GM18868 (cell line): ENCODE measurements around the gene LCN6.
A peak's percentile ranks its signal among the peaks of the same experiment; 100 is the strongest.
"Not testable (repeated sequence)": the region's sequence is repeated elsewhere in the genome, so short reads cannot be mapped to it uniquely, and the experiment has no call there.

Source experiments
- ATAC-seq: cut with Tn5 transposase; IDR thresholded peaks from one replicate; pipeline ENCODE4 v1.9.1; 2021; ENCODE audit warnings: mild to moderate bottlenecking, moderate library complexity; ENCODE audit not compliant: unreplicated experiment

LCN6 gene

DNA sequence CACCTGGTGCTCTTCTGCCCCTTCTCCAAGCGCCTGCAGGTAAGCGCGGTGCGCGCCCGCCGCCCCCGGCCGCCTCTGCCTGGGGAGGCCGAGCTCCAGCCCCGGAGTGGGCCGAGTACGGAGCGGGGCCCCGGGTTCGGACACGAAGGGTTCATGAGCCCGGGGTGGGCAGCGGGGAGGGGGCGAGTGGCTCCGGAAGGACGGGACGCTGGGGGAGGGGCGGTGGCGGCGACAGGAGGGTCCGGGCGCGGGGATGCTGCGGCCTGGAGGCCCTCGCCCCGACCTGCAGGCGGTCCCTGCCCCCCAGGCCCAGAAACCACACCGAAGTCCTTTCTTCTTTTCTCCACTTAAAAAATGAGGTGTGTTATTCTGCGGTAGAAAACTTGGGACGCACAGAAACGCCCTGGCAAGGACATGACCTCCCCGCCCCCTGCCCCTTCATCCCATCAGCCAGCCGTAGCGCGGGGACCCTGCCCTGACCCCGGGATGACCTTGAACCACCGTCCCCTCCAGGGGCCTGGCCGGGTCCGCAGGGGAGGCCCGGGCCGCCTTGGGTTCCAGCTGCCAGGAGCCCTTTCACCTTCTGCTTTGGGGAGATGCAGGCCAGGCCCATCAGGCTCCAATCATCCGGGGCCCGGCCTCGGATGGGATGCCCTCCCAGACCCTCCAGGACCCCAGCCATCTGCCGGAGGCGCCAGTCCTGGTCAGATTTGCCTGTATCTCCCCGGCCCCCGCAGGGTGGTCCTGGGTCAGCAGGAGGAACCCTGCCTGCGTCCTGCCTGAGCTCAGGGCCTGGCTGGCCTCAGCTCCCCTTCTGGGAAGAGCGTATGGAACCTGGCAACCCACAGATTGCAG lies 35.4 kb downstream of the LCN6 start:
- ATAC-seq, result no peak

DNA sequence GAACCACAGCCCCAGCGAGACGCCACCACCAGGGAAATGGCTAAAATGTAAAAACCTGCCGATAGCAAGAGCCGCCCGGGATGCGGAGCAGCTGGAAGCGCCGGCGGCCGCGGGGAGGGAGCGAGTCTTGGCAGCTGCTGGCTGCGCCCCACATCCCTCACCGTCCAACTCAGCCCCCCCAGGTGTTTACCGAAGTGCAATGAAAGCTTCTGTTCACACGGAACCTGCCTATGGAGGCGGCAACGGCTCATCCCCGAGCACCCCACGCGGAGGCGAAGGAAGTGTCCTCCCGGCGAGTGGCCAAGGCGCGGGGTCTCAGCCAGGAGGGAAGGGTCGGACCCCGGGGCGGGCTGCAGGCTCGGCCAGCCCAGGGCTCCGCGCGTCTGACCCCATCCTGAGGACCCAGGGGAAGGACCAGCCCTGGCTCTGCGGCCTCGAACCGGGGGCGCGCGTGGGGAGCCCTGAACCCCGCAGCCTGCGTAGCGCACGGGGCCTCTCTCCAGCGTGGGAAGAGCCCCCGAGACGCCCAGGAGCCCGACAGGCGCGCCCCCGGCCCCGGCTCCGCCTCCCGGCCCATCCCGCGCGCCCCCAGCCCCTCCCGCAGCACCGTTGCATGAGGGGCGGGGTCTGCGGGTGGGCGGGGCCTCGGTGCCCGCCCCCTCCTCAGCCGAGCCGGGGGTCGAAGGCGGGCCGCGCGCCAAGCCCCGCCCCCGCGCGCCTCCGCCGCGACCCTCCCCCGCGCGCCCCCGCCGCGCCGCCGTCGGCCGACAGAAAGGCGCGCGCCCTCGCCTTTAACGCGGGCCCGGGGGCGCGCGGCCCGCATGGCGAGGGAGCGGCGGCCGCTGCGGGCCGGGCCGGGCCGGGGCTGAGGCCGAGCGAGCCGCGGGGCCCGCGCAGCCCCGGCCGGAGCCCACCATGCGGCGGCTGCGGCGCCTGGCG lies 36.3 kb downstream of the LCN6 start, which contains the start of gene DIPK1B:
TSS of gene DIPK1B (plus strand) at position 822 of the 939 bp plus-strand sequence. CDS start at position 916, 94 bp downstream.
- no peak for ATAC-seq

- not testable (repeated sequence) for ATAC-seq
Measured at GRCh38 chr9:136711219-136711648, 37.1 kb downstream of the LCN6 start.

- no peak for ATAC-seq
Measured at GRCh38 chr9:136710543-136710942, 37.8 kb downstream of the LCN6 start.

- no peak for ATAC-seq
Measured at GRCh38 chr9:136709454-136710109, 38.7 kb downstream of the LCN6 start.

- ATAC-seq, result no peak
Measured at GRCh38 chr9:136707849-136708517, 40.3 kb downstream of the LCN6 start.

GRCh38 chr9:136707011-136707410 lies 41.3 kb downstream of the LCN6 start:
- no peak for ATAC-seq

DNA sequence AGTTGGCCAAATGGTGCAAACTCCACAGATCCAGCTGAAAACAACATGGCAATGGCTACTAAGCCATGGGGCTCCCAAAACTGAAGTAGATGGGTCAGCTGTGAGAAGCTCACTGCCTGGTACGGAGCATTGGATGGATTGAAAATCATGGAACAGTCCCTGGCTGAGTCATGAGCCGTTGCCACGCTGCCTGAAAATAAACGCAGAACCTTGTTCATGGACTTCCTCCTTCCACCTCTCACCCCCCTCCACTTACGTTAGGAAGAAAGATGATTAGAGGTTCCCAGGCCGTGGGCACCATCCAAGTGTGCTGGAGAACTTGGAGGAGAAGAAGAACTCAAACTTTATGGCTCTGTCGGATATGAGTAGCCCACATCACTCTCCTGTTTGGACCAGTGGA lies 42.8 kb downstream of the LCN6 start:
- ATAC-seq, result no peak

DNA sequence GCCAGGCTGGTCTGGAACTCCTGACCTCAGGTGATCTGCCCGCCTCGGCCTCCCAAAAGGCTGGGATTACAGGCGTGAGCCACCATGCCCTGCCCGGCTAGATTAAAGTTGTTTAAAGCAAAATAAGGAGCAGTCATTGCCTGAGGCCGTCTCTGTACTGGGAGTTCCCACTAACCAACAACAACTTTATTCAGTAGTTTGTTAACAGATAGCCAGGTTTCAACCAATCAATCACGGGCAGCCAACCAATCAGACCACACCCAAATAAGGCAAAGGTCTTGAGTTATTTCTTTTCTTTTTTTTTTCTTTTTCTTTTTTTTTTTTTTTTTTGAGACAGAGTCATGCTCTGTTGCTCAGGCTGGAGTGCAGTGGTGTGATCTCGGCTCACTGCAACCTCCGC lies 43.6 kb downstream of the LCN6 start:
- ATAC-seq, result not testable (repeated sequence)

DNA sequence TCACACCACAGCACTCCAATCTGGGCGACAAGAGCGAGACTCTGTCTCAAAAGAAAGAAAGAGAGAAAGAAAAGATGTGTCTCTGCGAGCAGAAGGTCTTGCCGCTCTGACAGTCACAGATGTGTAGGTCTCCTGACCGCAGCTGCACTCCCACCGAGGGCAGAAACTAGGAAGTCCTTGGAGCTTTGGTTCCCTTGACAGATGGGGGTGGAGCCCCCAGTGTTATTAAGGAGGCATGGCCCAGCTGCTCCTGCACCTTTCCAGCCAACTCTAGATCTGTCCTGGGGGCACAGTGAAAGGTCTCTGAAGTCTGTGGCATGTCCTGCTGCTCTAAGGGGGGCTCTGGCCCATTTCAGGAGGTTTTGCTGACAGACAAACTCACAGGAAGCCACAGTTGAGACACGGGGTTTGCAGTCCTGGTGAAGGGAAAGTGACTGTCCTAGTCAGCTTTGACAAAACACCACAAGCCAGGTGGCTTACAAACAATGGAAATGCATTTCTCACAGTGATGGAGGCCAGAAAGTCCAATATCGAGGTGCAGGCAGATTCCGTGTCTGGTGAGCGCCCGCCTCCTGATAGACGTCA lies 45.0 kb downstream of the LCN6 start:
- ATAC-seq, result no peak

DNA sequence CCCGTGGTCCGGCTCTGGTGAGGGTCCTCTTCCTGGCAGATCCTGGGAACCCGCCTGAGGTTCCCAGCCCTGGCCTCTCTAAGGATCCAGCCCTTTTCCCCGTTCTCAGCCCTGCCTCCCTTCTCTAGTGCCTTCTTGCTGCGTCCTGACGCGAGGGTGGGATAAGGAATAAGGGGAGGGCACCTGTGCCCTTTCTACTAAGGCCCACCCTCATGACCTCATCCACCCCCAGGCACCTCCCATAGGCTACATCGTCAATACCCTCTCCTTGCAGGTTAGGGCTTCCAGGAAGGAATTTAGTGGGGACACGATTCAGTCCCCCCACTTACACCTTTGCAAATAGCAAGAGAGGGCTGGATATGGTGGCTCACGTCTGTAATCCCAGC lies 46.7 kb downstream of the LCN6 start:
- ATAC-seq, result no peak

DNA sequence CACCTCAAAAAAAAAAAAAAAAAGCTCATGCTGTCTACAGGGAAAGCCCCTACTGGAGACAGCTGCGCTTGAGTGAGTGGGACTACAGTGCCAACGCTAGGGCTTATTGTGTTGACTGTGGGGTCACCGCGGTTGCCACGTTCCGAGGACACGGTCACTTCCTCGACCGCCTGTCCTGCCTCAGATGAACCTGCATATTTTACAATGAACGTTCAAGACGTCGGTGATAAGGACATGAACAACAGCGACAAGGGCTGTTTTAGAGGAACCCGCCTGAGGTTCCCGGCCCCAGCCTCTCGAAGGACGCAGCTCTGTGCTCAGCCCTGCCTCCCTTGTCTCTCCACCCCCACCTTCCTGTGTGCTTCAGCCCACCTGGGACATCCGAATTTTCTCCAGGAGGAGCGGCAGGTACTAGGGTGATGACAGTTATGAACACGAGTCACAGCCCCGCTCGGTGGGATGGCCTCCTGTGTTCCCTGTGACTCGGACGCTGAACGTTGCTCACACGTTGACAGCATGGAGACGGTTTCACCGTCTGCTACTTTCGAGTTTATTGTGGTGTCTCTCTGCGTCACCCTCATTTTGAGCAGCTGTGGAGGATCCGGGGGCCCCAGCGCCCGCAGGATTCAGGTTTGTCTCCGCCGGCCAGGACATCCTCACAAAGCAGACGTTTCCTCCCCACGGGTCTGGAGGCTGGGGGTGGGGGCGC lies 47.2 kb downstream of the LCN6 start:
- peak; percentile 77 for ATAC-seq

DNA sequence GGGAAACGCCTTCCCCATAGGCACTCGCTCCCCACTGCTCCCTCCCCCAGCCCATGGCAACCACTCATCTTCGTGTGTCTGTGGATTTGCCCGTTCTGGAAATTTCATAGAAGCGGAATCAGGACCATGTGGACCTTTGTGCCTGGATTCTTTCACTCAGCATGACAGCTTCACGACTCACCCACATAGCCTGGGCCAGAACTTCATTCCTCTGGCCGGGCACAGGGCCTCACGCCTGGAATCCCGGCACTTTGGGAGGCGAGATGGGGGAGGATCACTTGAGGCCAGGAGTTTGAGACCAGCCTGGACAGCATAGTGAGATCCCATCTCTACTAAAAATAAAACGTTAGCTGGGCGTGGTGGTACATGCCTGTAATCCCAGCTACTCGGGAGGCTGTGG lies 48.0 kb downstream of the LCN6 start:
- no peak for ATAC-seq

- ATAC-seq, result no peak
Measured at GRCh38 chr9:136698635-136699246, 49.6 kb downstream of the LCN6 start.

GRCh38 chr9:136697821-136698526 lies 50.4 kb downstream of the LCN6 start:
- ATAC-seq, result no peak

DNA sequence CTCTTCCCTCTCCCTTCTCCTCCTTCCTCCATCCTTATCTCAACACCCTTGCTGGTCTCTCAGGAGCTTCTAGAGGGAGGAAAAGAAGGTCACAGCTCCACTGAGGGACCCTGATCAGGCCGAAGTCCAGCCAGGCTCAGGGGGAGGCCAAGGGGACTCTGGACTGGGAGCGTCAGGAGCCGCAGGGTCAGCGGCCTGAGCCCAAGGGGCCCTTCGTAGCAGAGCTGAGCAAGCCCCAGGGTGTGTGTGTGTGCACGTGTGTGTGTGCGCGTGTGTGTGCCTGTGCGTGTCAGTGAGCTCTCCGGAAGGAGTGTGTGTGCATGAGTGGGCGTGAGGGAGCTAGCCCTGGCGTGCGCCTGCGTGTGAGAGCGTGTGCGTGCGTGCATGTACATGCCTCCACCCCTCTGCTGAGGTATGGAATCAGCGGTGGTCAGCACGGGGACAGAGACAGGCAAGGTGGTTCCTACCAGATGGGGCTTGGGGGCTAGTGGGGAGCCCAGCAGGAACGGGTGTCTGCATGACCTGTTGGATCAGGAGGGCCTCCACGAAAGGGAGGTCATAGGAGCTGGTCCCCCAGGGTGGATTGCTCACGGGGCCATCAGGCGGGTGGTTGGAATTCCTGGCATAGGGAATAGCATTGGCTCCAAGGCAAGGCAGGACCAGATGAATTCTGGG lies 51.0 kb downstream of the LCN6 start:
- no peak for ATAC-seq

- no peak for ATAC-seq
Measured at GRCh38 chr9:136696502-136696901, 51.8 kb downstream of the LCN6 start.

- no peak for ATAC-seq
Measured at GRCh38 chr9:136695955-136696354, 52.4 kb downstream of the LCN6 start.
